ENCODE data around the gene FAM83F.

- no peak for TF ChIP-seq CTCF (IDR thresholded peaks at IDR 0.05)
- TF ChIP-seq POLR2AphosphoS5 (IDR thresholded peaks at IDR 0.05) = no peak
Measured at GRCh38 chr22:39979048-39979447, 15.7 kb upstream of the FAM83F start.

Measured in sigmoid colon (tissue), 4 donors.